ENCODE data around the gene TRPM3.

DNA sequence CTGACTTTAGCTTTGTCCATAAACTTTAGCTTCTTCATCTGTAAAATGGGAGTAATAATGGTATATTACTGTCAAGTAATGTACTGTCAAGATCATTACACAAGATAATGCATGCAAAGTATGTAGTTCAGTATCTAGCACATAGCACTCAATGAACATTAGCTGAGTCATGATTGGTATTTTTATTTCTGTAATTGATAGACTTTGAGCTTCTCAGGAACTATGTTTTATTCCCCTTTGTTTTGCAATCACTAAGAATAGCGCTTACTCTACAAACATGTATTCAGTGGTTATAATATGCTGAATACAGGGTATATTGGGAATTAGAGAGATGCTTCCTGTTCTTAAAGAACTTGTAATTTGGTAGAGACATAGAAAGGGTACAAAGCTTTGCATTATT is 564.6 kb downstream of the TRPM3 start:
- TF ChIP-seq, protein P1, sequence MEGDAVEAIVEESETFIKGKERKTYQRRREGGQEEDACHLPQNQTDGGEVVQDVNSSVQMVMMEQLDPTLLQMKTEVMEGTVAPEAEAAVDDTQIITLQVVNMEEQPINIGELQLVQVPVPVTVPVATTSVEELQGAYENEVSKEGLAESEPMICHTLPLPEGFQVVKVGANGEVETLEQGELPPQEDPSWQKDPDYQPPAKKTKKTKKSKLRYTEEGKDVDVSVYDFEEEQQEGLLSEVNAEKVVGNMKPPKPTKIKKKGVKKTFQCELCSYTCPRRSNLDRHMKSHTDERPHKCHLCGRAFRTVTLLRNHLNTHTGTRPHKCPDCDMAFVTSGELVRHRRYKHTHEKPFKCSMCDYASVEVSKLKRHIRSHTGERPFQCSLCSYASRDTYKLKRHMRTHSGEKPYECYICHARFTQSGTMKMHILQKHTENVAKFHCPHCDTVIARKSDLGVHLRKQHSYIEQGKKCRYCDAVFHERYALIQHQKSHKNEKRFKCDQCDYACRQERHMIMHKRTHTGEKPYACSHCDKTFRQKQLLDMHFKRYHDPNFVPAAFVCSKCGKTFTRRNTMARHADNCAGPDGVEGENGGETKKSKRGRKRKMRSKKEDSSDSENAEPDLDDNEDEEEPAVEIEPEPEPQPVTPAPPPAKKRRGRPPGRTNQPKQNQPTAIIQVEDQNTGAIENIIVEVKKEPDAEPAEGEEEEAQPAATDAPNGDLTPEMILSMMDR (conservative IDR thresholded peaks at IDR 0.05): no peak
- no peak for TF ChIP-seq ZFX (IDR thresholded peaks at IDR 0.05)

Measured in C4-2B (cell line).